ENCODE data around the gene B4GALT2.

GRCh38 chr1:43981135-43981491 is 2.1 kb downstream of the B4GALT2 start:
- TF ChIP-seq CTCF (IDR thresholded peaks at IDR 0.05) (no peak), POLR2A (IDR thresholded peaks at IDR 0.05) (no peak)
